NCI-H226 (cell line): Measurements from ENCODE around the gene TBC1D16.

Source experiments
- DNase-seq: peaks from one replicate; pipeline ENCODE4 v3.0.0-alpha.2; 2015

Gene TBC1D16

GRCh38 chr17:79922798-79923197 lies 112.9 kb downstream of the TBC1D16 start:
- DNase-seq = no peak

DNA sequence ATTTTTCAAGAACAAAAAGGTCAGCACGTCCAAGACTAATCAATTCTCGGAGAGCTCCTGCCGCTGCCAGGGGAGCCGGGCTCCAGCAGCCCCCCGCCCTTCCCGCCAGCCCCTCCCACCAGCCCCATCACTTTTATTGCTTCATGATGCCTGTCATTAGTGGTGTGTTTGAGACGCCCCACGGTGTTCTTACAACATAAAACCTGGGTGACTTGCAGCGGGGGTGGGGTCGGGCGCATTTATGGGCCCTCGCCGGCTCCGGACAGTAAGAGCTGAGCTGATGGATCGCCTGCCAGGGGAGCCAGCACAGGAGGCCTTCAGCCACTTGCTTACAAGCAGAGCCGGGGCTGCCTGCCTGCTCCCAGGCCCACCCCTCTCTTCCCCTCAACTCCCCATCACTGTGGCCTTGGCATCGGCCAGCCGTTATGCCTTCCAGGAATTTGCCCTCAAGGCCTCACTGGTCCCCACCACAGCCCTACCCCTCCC lies 113.5 kb downstream of the TBC1D16 start:
- DNase-seq = no peak

GRCh38 chr17:79921411-79922115 lies 114.1 kb downstream of the TBC1D16 start:
- no peak for DNase-seq

- no peak for DNase-seq
Observed at GRCh38 chr17:79920751-79921410, 114.8 kb downstream of the TBC1D16 start.

- no peak for DNase-seq
Observed at GRCh38 chr17:79919862-79920720, 115.6 kb downstream of the TBC1D16 start.

DNA sequence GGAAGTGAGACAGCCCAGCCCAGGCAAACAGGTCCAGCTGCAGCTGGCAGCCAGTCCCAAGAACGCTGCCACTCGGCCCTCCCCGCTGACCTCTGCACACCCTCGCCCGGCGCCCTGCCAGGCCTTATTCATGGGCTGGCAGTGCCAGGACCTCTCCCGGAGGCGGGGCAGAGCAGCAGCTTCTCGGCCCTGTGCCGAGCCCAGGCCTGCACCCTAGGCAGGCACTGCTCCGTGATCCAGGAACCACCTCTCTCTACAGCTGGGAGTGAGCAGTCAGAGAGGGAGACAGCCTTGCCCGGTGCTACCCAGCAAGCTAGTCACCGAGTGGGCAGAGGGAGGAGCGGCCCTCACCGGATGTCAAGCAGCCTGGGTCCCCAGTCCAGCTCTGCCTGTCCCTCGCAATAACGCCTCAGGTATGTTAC lies 116.5 kb downstream of the TBC1D16 start:
- DNase-seq = peak; percentile 97

DNA sequence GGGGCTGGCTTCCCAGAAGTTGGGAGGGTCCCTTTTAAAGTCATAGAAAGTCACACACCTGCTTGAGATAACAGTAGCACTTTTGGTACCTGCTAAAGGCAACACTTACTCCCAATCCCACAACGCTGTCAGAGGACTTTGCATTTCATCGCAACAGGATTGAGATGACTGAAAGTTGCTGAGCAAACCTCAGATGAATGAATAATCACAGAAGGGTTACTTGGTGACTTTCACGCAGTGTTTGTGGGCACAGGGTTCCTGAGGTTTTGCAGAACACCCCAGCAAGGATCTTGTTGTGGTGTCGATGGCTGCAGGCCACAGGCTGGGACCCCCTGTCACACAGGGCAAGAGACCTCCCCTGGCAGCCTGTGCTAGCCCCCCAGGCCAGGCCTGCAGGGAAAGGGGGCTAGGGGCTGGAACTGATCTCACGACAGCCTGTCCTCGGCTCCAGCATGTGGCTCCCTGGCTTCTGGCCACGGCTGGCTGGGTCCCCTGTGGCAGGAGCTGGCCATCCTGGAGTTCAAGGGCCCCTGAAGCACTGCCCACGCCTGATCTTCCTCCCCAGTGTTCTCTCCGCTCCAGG lies 117.0 kb downstream of the TBC1D16 start:
- no peak for DNase-seq

GRCh38 chr17:79917902-79918484 lies 117.7 kb downstream of the TBC1D16 start:
- DNase-seq = no peak

DNA sequence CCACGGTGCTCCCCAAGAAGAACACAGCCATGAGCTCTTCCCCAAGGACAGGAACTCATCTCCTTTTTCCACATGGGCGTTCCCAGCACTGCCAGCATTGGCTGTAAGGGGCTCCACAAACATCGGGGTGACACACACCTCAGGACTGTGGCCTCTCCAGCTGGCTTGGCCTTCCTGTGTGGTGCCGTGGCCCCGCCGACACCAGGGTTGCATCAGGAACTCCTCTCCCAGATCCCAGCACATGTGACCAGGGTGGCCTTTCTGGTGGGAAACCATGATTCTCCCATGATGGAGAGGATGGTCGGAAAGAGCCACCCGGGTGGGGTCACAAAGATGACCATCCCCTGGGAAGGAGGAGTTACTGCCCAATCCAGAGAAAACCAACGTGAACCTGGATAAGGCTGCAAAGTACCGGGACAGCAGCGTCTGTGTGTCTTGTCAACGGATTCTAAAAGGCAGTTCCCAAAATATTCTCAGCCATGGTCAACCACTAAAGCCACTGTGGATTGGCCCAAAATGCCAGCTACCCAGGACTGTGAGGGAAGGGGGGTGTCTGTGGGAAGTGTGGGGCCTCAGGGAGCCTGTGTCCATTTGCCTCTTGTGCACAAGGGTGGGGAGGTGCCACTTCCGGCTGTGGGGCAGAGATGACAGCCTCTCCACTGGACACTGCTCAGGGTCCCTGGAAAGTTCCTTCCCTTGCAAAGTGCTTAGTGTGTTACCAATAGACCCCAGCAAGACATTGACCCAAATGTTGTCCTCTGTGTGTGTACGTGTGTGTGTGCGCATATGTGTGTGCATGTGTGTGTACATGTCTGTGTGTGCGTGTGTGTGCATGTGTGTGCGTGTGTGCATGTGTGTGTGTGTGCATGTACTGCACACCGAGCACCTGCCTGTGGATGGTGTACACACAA lies 118.4 kb downstream of the TBC1D16 start:
- DNase-seq = no peak

- DNase-seq = no peak
Observed at GRCh38 chr17:79916506-79916905, 119.2 kb downstream of the TBC1D16 start.

DNA sequence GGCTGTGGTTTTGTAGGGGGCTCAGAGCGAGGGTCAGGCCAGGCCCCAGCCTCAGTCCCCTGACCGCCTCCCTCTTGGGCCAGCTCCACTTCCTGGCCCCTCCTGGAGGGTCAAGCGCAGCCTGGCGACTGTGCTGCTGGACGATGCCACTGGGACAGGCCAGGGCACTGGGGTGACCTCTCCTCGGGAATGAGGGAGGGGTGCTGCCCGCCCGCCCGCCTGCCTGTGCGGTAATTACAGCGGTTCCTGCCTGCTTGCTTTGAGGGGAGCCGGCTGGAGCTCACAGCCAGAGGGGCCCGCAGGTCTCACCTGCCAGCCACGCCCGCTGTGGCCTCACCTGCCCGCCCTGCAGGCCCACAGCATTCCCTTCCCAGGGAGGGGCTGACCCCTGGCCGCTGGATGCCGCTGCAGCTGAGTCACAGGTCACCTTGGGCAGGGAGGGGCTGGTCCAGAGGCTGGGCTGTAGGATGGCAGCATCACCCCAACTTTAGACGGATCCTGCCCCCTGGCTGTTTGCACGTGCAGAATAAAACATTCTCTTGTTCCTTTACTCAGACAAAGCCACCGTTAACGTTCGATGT lies 119.7 kb downstream of the TBC1D16 start:
- peak; percentile 67 for DNase-seq

GRCh38 chr17:79914813-79915740 lies 120.6 kb downstream of the TBC1D16 start:
- DNase-seq = no peak

- no peak for DNase-seq
Observed at GRCh38 chr17:79913896-79914812, 121.5 kb downstream of the TBC1D16 start.

GRCh38 chr17:79913451-79913850 lies 122.2 kb downstream of the TBC1D16 start:
- DNase-seq = no peak

DNA sequence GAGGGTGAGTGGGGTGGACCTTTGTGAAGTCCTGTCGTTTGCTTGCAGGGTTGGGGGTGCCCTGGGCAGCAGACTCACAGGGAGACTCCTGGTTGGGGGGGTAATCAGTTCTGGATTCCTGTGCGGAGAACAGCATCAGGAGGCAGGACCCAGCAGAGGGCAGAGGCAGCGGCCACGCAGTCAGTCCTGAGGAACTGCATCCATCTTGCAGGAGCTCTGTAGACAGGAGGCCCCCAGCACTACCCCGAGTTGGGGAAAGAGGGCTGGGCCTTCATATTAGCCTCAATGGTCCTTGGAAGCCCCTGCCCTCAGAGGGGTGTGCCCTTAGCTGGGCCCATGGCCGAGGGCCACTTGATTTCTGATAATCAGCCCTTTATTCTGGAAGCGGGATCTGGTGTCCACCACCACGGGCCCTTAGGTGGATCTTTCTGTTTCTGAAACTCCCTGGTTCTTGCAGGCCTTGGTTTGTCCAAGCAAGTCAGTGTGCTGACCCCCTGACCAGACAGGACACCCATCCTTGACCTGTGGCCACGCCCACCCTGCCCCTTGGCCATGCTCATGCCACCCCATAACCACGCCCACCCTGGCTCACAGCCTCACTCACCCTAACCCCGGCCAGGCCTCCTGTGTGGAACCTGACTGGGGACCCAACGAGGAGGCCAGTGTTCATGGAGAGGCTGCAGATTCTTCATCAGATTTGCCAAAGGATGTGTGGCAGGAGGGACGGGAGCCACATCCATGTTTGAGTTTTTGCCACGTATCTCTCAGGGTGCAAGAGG lies 122.9 kb downstream of the TBC1D16 start:
- no peak for DNase-seq

DNA sequence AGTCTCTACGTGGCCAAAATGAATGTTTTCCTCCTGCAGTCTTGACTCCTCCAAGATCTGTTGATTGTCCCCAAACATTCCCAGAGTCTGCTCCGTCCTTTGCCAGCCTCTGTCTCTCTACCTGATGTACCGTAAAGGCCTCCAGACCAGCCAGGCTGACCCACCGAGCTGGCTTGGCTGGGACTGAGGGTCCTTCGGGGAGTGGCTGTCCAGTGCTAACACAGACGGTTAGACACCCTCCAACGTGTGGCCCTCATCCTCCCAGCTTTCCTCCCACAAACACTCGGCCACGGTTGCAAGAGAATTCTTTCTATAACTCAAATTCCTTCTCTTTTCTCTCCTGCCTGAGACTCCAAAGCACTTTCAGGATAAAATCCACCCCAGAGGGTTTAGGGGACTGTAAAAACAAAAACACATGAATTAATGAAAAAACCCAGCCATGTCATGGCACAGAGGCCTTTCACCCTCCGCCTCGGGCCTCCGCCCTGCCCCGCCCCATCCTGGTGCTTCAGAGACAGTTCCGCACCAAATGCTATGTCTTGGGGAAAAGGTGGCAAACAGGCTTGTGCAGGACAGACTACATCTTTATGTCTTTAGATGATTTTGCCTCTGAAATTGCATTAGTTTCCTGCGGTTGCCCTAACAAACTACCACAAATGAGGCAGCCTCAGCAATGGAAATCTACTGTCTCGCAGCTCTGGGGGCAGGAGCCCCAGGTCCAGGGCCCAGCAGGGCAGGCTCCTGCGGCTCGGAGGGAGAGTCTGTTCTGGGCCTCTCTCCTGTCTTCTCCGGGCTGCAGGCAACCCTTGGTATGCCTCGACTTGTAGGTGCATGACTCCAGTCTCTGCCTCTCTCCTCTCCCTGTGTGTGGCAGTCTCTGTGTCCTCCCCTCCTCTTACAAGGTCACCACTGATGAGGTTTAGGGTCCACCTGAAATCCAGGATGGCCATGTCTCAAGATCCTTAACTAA lies 124.0 kb downstream of the TBC1D16 start:
- DNase-seq = no peak

DNA sequence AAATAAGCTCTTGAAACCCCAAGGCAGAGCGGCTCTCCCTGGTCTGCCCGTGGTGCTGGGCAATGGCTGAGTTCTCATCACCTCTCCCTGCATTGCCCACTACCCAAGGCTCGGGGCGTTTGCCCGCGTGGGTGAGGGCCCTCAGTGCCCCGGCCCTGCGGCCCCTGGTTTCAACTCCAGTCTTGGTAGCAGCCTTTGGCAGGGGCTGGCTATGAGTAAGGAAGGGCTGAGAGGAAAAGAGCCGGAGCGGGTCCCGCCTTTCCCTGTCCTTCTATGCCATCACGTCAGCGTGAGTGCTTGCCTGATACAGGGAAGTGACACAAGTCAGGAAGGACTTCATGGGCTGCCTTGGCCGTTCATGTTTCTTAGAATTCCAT lies 124.7 kb downstream of the TBC1D16 start:
- DNase-seq = no peak
